ENCODE measurements around the gene ADCY9. TPM values are rescaled to one million over a fixed set of nuclear protein-coding genes. Genes with fewer than 3 reads are reported as not detected.

ADCY9 gene
- total RNA-seq, 1 experiment from 2014 or later: 11.5 TPM

DNA sequence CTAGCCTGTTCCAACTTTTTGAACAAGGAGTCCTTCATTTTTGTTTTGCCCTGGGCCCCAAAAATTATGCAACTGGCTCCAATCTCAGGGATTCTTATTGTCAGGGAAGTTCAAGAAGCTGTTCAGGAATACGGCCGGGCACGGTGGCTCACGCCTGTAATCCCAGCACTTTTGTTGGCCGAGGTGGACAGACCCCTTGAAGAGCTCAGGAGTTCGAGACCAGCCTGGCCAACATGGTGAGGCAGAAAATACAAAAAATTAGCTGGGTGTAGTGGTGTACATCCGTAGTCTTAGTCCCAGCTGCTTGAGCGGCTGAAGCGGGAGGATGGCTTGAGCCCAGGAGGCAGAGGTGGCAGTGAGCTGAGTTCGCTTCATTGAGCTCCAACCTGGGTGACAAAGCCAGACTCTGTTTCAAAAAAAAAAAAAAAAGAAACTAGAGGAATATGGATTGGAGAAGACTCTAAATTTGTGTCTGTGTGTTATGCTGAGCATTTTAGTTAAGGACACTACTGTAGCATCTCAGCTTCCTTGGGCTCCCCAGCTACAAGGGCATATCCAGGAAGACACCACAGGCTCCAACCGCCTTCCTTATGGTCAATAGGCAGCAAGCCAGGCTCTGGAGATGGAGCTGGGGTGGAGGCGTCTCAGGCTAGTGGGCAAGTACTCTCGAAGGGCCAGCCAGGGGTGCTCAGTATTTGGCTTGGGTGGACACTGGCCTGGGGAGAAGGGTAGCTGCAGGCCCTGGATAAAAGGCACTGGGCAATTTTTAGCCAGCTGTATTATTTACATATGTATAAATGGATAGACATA lies 179.0 kb downstream of the ADCY9 start (continued):
- TF ChIP-seq AFF4 (CRISPR knock-in tag; IDR thresholded peaks at IDR 0.05; ENCODE audit: borderline replicate concordance) (no peak), CREB1 (CRISPR knock-in tag; IDR thresholded peaks at IDR 0.05) (no peak), KAT7 (CRISPR knock-in tag; IDR thresholded peaks at IDR 0.05; ENCODE audit: borderline replicate concordance) (no peak), PRRX2 (CRISPR knock-in tag; IDR thresholded peaks at IDR 0.05) (no peak), ZNF425 (CRISPR knock-in tag; conservative IDR thresholded peaks at IDR 0.05) (no peak), ZNF219 (CRISPR knock-in tag; IDR thresholded peaks at IDR 0.05; ENCODE audit: borderline replicate concordance) (no peak), ATF1 (CRISPR knock-in tag; IDR thresholded peaks at IDR 0.05) (no peak), ESRRA (CRISPR knock-in tag; IDR thresholded peaks at IDR 0.05; ENCODE audit: borderline replicate concordance) (no peak), NFE2L1 (CRISPR knock-in tag; IDR thresholded peaks at IDR 0.05) (no peak), FOXK1 (CRISPR knock-in tag; IDR thresholded peaks at IDR 0.05) (no peak), SMAD4 (CRISPR knock-in tag; IDR thresholded peaks at IDR 0.05) (no peak)
- TF ChIP-seq, protein P1, sequence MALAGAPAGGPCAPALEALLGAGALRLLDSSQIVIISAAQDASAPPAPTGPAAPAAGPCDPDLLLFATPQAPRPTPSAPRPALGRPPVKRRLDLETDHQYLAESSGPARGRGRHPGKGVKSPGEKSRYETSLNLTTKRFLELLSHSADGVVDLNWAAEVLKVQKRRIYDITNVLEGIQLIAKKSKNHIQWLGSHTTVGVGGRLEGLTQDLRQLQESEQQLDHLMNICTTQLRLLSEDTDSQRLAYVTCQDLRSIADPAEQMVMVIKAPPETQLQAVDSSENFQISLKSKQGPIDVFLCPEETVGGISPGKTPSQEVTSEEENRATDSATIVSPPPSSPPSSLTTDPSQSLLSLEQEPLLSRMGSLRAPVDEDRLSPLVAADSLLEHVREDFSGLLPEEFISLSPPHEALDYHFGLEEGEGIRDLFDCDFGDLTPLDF (CRISPR knock-in tag; IDR thresholded peaks at IDR 0.05): no peak
- TF ChIP-seq, protein P2, sequence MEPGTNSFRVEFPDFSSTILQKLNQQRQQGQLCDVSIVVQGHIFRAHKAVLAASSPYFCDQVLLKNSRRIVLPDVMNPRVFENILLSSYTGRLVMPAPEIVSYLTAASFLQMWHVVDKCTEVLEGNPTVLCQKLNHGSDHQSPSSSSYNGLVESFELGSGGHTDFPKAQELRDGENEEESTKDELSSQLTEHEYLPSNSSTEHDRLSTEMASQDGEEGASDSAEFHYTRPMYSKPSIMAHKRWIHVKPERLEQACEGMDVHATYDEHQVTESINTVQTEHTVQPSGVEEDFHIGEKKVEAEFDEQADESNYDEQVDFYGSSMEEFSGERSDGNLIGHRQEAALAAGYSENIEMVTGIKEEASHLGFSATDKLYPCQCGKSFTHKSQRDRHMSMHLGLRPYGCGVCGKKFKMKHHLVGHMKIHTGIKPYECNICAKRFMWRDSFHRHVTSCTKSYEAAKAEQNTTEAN (CRISPR knock-in tag; IDR thresholded peaks at IDR 0.05): no peak

DNA sequence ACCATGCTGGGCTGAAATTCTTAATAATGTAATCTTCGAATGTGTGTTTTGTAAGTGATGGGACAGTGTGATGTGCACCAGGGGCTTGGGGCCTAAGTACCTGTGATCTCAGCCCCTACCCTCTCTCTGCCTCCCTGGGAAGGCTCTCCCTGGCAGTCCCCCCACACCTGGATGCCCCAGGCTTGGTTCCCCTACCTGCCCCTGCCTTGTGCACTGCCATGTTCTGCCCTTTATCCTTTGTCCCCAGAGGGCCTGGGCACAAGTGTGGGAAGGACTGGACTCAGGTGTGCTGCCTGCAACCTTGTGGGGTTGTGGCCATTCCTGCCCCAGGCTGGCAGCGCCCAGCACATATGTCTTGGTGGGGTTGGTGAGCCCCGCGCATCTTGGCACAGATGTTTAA lies 180.3 kb downstream of the ADCY9 start:
- Mint-ChIP-seq H3K27me3 (ENCODE audit: low read depth) (no peaks in the 10 kb centered on the region), H3K4me3 (no peak overlapping the region), H3K4me1 (peaks cover 5% of the 10 kb centered on the region), H3K9me3 (no peaks in the 10 kb centered on the region), H3K27ac (no peak overlapping the region), H3K36me3 (no peaks in the 10 kb centered on the region)
- ATAC-seq: no peak
- no peak for DNase-seq (ENCODE audit: low spot score)
- ChIA-PET POLR2A (no interaction called here), CTCF (no interaction called here)
- TF ChIP-seq ZNF138 (CRISPR knock-in tag; conservative IDR thresholded peaks at IDR 0.05) (no peak), ZNF416 (CRISPR knock-in tag; IDR thresholded peaks at IDR 0.05) (no peak), TEAD1 (CRISPR knock-in tag; IDR thresholded peaks at IDR 0.05) (no peak), ARID4B (CRISPR knock-in tag; IDR thresholded peaks at IDR 0.05; ENCODE audit: borderline replicate concordance) (no peak), USF1 (CRISPR knock-in tag; IDR thresholded peaks at IDR 0.05) (no peak), KAT7 (CRISPR knock-in tag; IDR thresholded peaks at IDR 0.05; ENCODE audit: borderline replicate concordance) (no peak), NR2C2 (CRISPR knock-in tag; IDR thresholded peaks at IDR 0.05) (no peak)
- TF ChIP-seq, protein P3, sequence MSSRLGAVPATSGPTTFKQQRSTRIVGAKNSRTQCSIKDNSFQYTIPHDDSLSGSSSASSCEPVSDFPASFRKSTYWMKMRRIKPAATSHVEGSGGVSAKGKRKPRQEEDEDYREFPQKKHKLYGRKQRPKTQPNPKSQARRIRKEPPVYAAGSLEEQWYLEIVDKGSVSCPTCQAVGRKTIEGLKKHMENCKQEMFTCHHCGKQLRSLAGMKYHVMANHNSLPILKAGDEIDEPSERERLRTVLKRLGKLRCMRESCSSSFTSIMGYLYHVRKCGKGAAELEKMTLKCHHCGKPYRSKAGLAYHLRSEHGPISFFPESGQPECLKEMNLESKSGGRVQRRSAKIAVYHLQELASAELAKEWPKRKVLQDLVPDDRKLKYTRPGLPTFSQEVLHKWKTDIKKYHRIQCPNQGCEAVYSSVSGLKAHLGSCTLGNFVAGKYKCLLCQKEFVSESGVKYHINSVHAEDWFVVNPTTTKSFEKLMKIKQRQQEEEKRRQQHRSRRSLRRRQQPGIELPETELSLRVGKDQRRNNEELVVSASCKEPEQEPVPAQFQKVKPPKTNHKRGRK (CRISPR knock-in tag; IDR thresholded peaks at IDR 0.05; ENCODE audit: borderline replicate concordance): no peak
